ENCODE results near the gene CYFIP1. TPM values are rescaled to one million over a fixed set of nuclear protein-coding genes. Genes with fewer than 3 reads are reported as not detected.

Gene CYFIP1
- total and polyA plus RNA-seq, 9 of the 15 experiments (the other 6 are each of a cell fraction or from before 2014, with no cell fraction given), result 3.8 to 59.8 (median 28.3) TPM

- TF ChIP-seq, protein P1, sequence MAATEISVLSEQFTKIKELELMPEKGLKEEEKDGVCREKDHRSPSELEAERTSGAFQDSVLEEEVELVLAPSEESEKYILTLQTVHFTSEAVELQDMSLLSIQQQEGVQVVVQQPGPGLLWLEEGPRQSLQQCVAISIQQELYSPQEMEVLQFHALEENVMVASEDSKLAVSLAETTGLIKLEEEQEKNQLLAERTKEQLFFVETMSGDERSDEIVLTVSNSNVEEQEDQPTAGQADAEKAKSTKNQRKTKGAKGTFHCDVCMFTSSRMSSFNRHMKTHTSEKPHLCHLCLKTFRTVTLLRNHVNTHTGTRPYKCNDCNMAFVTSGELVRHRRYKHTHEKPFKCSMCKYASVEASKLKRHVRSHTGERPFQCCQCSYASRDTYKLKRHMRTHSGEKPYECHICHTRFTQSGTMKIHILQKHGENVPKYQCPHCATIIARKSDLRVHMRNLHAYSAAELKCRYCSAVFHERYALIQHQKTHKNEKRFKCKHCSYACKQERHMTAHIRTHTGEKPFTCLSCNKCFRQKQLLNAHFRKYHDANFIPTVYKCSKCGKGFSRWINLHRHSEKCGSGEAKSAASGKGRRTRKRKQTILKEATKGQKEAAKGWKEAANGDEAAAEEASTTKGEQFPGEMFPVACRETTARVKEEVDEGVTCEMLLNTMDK (IDR thresholded peaks at IDR 0.05; ENCODE audit: borderline replicate concordance, insufficient read depth, low read depth, low read length, poor library complexity, severe bottlenecking), result no peak
- no peak for TF ChIP-seq HDAC8 (tag; IDR thresholded peaks at IDR 0.05)
Measured at GRCh38 chr15:22888120-22888859, 91.9 kb downstream of the CYFIP1 start (continued).

DNA sequence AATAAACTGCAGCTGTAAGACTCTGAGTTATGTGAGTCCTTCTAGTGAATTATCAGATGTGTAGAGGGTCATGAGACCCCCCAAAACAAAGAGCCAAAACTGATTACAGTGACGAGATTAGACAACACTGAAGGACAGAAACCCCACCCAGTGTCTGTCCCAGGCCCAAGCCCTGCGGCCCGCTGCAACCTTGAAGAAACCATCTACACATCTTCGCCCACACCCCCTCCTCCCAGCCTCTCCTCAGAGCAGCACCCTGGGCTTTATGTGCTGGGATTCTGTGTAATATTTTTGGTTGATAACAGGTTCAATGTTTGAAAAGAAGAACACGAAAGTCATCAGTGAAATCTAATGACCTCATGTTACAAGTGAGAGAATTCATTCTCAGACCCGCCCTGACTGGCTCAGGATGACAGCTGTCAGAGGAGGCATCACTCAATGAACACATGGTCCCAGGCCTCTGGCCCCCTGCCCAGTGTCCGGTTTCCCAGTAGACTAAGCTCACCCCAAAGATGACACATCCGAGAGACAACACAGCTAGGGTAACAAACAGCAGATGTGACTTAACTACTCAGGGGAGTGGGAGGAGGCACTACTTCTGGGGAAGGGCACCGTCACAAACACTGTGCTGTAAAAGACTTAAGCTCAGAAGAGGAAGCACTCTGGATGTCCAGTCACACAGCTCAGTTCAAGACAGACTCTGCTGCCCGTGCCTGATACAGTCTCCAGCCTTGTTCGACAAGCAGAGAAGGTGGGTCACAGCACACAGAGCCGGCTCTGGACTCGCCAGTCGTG is 92.8 kb downstream of the CYFIP1 start:
- BruUV-seq (replicated peaks), result no TSS peak
- intact Hi-C loops (cut with micrococcal nuclease), result no loop called here
- WGBS (ENCODE audit: insufficient coverage, low coverage, missing lambda C conversion rate), result 47% methylated on average over 13 of the region's 14 CpGs
- TF ChIP-seq MEIS2 (IDR thresholded peaks at IDR 0.05; ENCODE audit: partially characterized antibody) (peak; percentile 95), EGR1 (conservative IDR thresholded peaks at IDR 0.05) (peak; percentile 19; the same call in 1 of the 2 replicates), STAT5B (CRISPR knock-in tag; IDR thresholded peaks at IDR 0.05) (no peak), NFIC (IDR thresholded peaks at IDR 0.05) (peak; percentile 88), SAP30 (IDR thresholded peaks at IDR 0.05; ENCODE audit: borderline replicate concordance, insufficient read depth, low read depth, low read length, poor library complexity, severe bottlenecking) (peak; percentile 49), FOXK2 (conservative IDR thresholded peaks at IDR 0.05 in 1 of 2, IDR thresholded peaks at IDR 0.05 in 1 of 2; ENCODE audit: low read depth in 2 of 2) (peak; percentile 69 to 74; a peak in 3 of 4 replicates), SIN3A (IDR thresholded peaks at IDR 0.05; ENCODE audit: borderline replicate concordance in 2 of 2, control insufficient read depth in 1 of 2, low read depth in 2 of 2, low read length in 2 of 2) (peak in 1 of 2 experiments; percentile 56; a peak in 1 of 4 replicates), HDAC1 (IDR thresholded peaks at IDR 0.05) (peak in 1 of 2 experiments; percentile 69; a peak in 2 of 4 replicates), BHLHE40 (IDR thresholded peaks at IDR 0.05; ENCODE audit: low read length) (peak; percentile 24; the same call in 1 of the 2 replicates)
- TF ChIP-seq, protein P2, sequence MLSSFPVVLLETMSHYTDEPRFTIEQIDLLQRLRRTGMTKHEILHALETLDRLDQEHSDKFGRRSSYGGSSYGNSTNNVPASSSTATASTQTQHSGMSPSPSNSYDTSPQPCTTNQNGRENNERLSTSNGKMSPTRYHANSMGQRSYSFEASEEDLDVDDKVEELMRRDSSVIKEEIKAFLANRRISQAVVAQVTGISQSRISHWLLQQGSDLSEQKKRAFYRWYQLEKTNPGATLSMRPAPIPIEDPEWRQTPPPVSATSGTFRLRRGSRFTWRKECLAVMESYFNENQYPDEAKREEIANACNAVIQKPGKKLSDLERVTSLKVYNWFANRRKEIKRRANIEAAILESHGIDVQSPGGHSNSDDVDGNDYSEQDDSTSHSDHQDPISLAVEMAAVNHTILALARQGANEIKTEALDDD (IDR thresholded peaks at IDR 0.05), result peak; percentile 38; the same call in 1 of the 2 replicates
- TF ChIP-seq, protein P3, sequence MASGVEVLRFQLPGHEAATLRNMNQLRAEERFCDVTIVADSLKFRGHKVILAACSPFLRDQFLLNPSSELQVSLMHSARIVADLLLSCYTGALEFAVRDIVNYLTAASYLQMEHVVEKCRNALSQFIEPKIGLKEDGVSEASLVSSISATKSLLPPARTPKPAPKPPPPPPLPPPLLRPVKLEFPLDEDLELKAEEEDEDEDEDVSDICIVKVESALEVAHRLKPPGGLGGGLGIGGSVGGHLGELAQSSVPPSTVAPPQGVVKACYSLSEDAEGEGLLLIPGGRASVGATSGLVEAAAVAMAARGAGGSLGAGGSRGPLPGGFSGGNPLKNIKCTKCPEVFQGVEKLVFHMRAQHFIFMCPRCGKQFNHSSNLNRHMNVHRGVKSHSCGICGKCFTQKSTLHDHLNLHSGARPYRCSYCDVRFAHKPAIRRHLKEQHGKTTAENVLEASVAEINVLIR (CRISPR knock-in tag; IDR thresholded peaks at IDR 0.05), result no peak

More for the DNA sequence above, 92.8 kb downstream of the CYFIP1 start:
- FAIRE-seq, result no peak
- Histone ChIP-seq H4K20me1 (replicated peaks; ENCODE audit: control insufficient read depth, insufficient read depth, low read length) (no peaks in the 10 kb centered on the region), H3K9me3 (replicated peaks; ENCODE audit: control insufficient read depth, insufficient read depth, low read depth, low read length) (no peaks in the 10 kb centered on the region), H3K27me3 (ENCODE audit: control insufficient read depth in 2 of 2, insufficient read depth in 2 of 2, low read length in 2 of 2) (no peaks in the 10 kb centered on the region), H3K4me3 (no peak overlapping the region), H3K4me1 (replicated peaks in 1 of 2; ENCODE audit: control insufficient read depth in 2 of 2, insufficient read depth in 2 of 2, low read length in 2 of 2) (peaks cover 13 to 25% of the 10 kb centered on the region in 2 experiments; a peak in 4 of 5 replicates), H3K36me3 (ENCODE audit: control insufficient read depth, insufficient read depth, low read length) (peaks cover 6% of the 10 kb centered on the region; the same call in 2 of the 3 replicates), H2AFZ (ENCODE audit: low read depth, low read length) (no peak overlapping the region), H3K4me2 (ENCODE audit: insufficient read depth, low read length) (peak overlapping the region; percentile 12; the same call in 1 of the 2 replicates), H3K27ac (ENCODE audit: extremely low read depth, low read depth, low read length) (peak overlapping the region; percentile 66; the same call in 2 of the 3 replicates), H3K79me2 (ENCODE audit: control insufficient read depth, insufficient read depth, low read length) (no peaks in the 10 kb centered on the region), H3K9me1 (ENCODE audit: control insufficient read depth, insufficient read depth, low read length) (no peaks in the 10 kb centered on the region), H3K9ac (ENCODE audit: insufficient read depth in 1 of 2, low read depth in 2 of 2, low read length in 2 of 2) (peak overlapping the region; percentile 9 to 79; a peak in 3 of 4 replicates)
- ChIA-PET POLR2A (interaction anchor here (0.8 kb wide), 1 partner anchor 49 kb away, joined by 3 read pairs; no protein-coding TSS in a partner anchor), CTCF (ENCODE audit: low intra/inter-chr PET ratio) (no interaction called here)
- peak; percentile 60 for ATAC-seq
- peak; percentile 40 to 74 (median 50) for DNase-seq (ENCODE audit: extremely low read depth in 1 of 4, low spot score in 3 of 4)
- in situ Hi-C loops (cut with MboI), result no loop called here

Data from K562 (cell line).